ENCODE data around the gene TIMM10. TPM values are rescaled to one million over a fixed set of nuclear protein-coding genes. Genes with fewer than 3 reads are reported as not detected.

The TIMM10 gene
- total RNA-seq, 4 donors from 2014 or later = 26.2 to 43.0 (median 40.1) TPM

DNA sequence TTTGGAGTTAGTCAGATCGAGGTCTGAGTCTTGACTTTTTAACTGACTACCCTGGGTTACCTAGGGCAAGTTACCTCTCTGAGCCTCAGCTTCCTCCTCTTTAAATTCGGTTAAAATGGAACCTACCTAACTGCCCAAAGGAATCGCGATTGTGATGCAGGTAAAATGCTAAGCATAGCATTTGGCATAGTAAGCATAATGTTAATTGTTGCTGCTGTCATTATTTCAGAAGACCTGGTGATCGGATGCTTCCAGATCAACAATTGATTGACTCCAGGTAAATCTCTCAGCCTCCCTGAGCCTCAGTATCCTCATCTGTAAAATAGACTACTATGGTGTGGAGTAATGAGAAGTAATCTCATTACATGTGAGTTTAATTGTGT is 14.5 kb downstream of the TIMM10 start:
- Histone ChIP-seq H3K27me3 (no peaks in the 10 kb centered on the region), H3K4me1 (peaks cover 31% of the 10 kb centered on the region), H3K4me3 (peak overlapping the region; percentile 75), H3K36me3 (no peaks in the 10 kb centered on the region), H3K9me3 (no peaks in the 10 kb centered on the region), H3K27ac (no peak overlapping the region)
- TF ChIP-seq POLR2A (IDR thresholded peaks at IDR 0.05) (no peak), POLR2AphosphoS5 (IDR thresholded peaks at IDR 0.05) (no peak), EP300 (IDR thresholded peaks at IDR 0.05) (no peak)
- TF ChIP-seq, protein P1, sequence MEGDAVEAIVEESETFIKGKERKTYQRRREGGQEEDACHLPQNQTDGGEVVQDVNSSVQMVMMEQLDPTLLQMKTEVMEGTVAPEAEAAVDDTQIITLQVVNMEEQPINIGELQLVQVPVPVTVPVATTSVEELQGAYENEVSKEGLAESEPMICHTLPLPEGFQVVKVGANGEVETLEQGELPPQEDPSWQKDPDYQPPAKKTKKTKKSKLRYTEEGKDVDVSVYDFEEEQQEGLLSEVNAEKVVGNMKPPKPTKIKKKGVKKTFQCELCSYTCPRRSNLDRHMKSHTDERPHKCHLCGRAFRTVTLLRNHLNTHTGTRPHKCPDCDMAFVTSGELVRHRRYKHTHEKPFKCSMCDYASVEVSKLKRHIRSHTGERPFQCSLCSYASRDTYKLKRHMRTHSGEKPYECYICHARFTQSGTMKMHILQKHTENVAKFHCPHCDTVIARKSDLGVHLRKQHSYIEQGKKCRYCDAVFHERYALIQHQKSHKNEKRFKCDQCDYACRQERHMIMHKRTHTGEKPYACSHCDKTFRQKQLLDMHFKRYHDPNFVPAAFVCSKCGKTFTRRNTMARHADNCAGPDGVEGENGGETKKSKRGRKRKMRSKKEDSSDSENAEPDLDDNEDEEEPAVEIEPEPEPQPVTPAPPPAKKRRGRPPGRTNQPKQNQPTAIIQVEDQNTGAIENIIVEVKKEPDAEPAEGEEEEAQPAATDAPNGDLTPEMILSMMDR (IDR thresholded peaks at IDR 0.05) = no peak
- no peak for DNase-seq (ENCODE audit: low spot score in 2 of 2)
- 21% methylated on average over 5 of the region's 5 CpGs for WGBS

DNA sequence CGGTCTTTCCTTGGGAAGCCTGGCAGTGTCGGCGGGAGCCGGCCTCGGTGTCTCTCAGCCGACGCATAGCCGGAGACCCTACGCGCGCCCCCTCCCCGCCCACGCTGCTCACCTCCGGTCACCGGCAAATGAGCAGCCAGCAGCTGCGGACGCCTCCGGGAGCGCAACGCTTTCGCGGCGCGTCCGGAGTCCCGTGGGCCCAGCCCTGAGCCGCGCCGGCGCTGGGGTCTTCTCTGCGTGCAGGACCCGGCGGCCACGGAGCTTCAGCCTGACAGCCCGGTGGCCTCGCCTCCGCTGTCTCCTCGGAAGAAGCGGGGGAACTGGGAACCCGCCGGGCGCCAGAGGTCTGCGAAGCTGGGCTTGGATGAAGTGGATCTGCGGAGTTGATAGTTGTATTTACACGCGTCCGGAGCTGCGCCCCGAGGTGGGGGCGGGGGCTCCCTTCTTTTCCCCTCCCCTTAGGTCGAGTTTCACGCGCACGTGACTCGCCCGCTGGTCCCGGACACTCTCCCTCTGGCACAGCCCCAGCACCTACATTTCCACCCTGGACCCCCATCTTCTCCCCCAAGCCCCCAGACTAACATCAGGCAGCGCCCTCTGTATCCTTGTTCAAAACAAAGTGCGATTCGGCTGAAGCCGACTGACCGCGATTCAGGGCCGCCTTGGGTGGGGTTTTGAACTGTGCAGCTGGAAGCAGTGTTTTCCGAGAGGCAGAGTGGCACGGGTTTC is 15.1 kb downstream of the TIMM10 start, which contains the start of gene SLC43A1:
TSS of gene SLC43A1 (minus strand) at position 371 of the 729 bp plus-strand sequence. CDS start 1,591 bp downstream, outside the sequence.
- no peak for TF ChIP-seq EP300 (IDR thresholded peaks at IDR 0.05)
- no peak for TF ChIP-seq POLR2A (IDR thresholded peaks at IDR 0.05)
- TF ChIP-seq, protein P1 (IDR thresholded peaks at IDR 0.05) = no peak
- no peak for TF ChIP-seq POLR2AphosphoS5 (IDR thresholded peaks at IDR 0.05)

DNA sequence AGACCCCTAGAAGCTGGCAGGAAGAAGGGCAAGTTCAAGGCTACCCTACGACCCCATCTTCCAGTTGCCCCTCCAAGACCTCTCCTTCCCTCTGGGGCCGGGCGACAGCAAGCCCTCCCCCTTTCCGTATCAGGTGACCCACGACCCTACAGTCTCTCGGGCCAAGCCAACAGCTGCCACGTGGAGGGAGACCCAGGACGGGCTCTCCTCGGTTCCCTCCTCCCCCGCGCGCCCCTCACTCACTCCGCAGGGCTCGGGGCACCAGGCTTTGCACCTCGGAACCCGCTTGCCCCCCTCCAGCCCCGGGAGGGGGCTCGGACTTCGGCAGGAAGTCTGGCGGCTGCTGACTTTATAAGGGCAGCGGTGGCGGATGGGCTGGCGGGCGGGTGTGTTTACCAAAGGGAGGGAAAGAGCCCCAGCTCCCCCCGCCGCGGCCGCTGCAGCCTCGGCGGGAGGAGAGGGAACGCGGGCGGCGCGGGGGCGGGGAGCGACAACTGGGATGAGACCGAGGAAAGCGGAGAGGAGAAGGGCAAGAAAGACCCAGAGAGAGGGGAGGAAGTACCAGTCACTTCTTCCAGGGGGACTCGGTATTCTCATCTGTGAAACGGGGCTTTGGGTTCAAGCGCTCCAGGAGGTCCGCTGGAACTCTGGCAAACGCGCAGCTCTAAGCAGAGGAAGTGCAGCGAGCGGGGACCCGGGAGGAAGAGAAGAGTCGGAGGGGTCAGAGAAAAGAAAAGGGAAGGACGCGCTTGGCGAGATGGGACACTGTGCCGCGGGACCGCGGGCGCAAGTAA is 15.8 kb downstream of the TIMM10 start:
- H3K4me3 ChIP-seq = peak overlapping the region; percentile 75
- under 1% methylated on average over 49 of the region's 57 CpGs for WGBS
- no peaks in the 10 kb centered on the region for H3K36me3 ChIP-seq
- DNase-seq (ENCODE audit: low spot score in 2 of 2) = peak; percentile 71 to 88
- H3K27ac ChIP-seq = peak overlapping the region; percentile 26
- TF ChIP-seq POLR2A (IDR thresholded peaks at IDR 0.05) = no peak
- H3K9me3 ChIP-seq = no peaks in the 10 kb centered on the region
- no peaks in the 10 kb centered on the region for H3K27me3 ChIP-seq
- H3K4me1 ChIP-seq = peaks cover 31% of the 10 kb centered on the region

More for the DNA sequence above, 15.1 kb downstream of the TIMM10 start, which contains the start of gene SLC43A1:
- Histone ChIP-seq H3K4me1 (peaks cover 31% of the 10 kb centered on the region), H3K27ac (peak within 1 kb of the TSS; percentile 26), H3K27me3 (no peaks in the 10 kb centered on the region), H3K36me3 (no peaks in the 10 kb centered on the region), H3K9me3 (no peaks in the 10 kb centered on the region), H3K4me3 (peak within 1 kb of the TSS; percentile 75)
- WGBS = 0% methylated on average over 30 of the region's 66 CpGs
- peak in 1 of 2 donors; percentile 73 for DNase-seq (ENCODE audit: low spot score in 2 of 2)

DNA sequence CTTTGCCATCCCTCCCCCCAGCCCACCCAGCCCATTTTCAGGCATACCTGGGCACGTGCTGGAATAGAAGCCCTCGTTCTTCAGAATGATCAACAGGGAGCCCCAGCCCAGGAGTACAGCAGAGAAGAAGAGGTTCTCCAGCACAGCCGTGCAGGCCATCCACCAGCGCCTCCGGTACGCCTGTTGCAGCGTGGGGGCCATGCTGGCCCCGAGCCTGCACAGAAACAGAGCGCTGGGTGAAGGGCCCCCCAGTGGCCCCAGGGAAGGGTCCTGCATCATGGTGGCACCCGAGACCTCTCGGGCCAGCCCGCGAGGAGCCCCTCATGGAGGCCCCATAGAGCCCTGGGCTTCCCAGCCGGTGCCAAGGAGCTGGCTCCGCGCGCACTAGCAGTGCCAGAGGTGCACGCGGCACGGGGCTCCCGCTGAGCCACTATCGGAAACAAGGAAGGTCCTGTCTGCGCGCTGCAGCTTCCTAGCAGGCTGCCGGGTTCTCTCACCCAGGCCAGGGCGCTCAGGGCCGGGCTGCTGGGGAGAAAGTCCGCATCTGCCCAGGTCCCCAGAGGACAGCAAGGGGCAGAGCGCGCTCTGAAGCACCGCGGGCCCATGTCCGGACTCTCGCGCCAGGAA is 16.5 kb downstream of the TIMM10 start:
- H3K4me3 ChIP-seq = peak overlapping the region; percentile 75
- H3K36me3 ChIP-seq = no peaks in the 10 kb centered on the region
- TF ChIP-seq POLR2AphosphoS5 (IDR thresholded peaks at IDR 0.05) = no peak
- TF ChIP-seq, protein P1 (IDR thresholded peaks at IDR 0.05) = no peak
- no peak for TF ChIP-seq POLR2A (IDR thresholded peaks at IDR 0.05)
- no peak for TF ChIP-seq EP300 (IDR thresholded peaks at IDR 0.05)
- DNase-seq (ENCODE audit: low spot score in 2 of 2) = peak in 1 of 2 donors; percentile 65
- no peaks in the 10 kb centered on the region for H3K27me3 ChIP-seq
- WGBS = 21% methylated on average over 7 of the region's 35 CpGs
- peak overlapping the region; percentile 26 for H3K27ac ChIP-seq
- H3K9me3 ChIP-seq = no peaks in the 10 kb centered on the region
- H3K4me1 ChIP-seq = peaks cover 31% of the 10 kb centered on the region

DNA sequence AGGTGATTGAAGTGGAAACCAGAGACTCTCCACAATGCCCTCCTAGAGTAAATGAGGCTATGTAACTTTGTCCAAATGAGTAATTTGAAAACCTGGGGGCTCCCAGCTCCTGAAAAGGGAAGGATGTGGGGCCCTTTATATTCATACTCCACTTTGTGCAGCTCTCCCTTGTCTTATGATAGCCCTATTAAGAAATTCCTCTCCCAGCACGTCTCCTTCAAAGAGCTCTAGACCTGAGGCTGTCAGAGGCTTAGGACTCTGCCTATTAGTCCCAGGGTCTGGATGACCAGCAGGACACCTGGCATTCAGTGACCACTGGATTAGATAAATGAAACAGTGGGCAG is 17.1 kb downstream of the TIMM10 start:
- WGBS = 50% methylated on average over 1 of the region's 1 CpG
- Histone ChIP-seq H3K36me3 (no peaks in the 10 kb centered on the region), H3K9me3 (no peaks in the 10 kb centered on the region), H3K4me3 (no peak overlapping the region), H3K4me1 (peaks cover 31% of the 10 kb centered on the region), H3K27ac (peak overlapping the region; percentile 26), H3K27me3 (no peaks in the 10 kb centered on the region)
- DNase-seq (ENCODE audit: low spot score in 2 of 2) = no peak
- TF ChIP-seq POLR2A (IDR thresholded peaks at IDR 0.05) (no peak), EP300 (IDR thresholded peaks at IDR 0.05) (no peak), POLR2AphosphoS5 (IDR thresholded peaks at IDR 0.05) (no peak)
- TF ChIP-seq, protein P1 (IDR thresholded peaks at IDR 0.05) = no peak
